ENCODE data around the gene SCNN1A.

DNA sequence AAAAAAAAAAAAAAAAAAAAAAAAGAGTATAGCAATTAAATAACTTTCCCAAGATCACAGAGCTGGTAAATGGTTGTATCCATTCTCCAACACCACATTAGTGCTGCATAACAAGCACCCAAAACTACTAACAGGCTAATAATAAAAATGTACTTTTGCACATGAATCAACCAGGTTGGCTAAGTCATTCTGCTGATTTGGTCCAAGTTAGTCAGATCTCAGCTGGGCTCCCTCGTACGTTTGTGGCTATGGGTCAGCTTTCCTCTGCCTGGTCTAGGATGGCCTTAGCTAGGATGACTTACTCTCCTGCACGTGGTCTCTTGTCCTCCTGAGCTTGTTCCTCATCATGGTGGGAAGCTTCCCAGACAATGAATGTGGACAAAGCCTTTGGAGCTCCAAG is 72.7 kb downstream of the SCNN1A start:
- TF ChIP-seq, protein P1, sequence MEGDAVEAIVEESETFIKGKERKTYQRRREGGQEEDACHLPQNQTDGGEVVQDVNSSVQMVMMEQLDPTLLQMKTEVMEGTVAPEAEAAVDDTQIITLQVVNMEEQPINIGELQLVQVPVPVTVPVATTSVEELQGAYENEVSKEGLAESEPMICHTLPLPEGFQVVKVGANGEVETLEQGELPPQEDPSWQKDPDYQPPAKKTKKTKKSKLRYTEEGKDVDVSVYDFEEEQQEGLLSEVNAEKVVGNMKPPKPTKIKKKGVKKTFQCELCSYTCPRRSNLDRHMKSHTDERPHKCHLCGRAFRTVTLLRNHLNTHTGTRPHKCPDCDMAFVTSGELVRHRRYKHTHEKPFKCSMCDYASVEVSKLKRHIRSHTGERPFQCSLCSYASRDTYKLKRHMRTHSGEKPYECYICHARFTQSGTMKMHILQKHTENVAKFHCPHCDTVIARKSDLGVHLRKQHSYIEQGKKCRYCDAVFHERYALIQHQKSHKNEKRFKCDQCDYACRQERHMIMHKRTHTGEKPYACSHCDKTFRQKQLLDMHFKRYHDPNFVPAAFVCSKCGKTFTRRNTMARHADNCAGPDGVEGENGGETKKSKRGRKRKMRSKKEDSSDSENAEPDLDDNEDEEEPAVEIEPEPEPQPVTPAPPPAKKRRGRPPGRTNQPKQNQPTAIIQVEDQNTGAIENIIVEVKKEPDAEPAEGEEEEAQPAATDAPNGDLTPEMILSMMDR (IDR thresholded peaks at IDR 0.05; ENCODE audit: insufficient read depth, low read length) = no peak
- TF ChIP-seq POLR2AphosphoS5 (IDR thresholded peaks at IDR 0.05; ENCODE audit: low read depth) = no peak
- TF ChIP-seq GABPA (IDR thresholded peaks at IDR 0.05; ENCODE audit: low read depth) = no peak

All from HL-60 (cell line).